Loucy (cell line): ENCODE results near the gene TGFBI.

Source experiments
- H2AFZ ChIP-seq: fragments of 200-600 bp; sonication (generic); 2 replicates; pipeline ENCODE4 v1.6.0; 2016; ENCODE audit warnings: antibody characterized with exemption, mild to moderate bottlenecking, low read length, moderate library complexity
- H3F3A ChIP-seq: fragments of 200-600 bp; 2 replicates; pipeline ENCODE4 v1.6.0; 2016; ENCODE audit warnings: antibody characterized with exemption, low read depth, mild to moderate bottlenecking
- H3K27me3 ChIP-seq: fragments of 200-600 bp; sonication (generic); 2 replicates; pipeline ENCODE4 v1.6.1; 2014; ENCODE audit warnings: low read length, mild to moderate bottlenecking; ENCODE audit not compliant: insufficient read depth, poor library complexity, severe bottlenecking
- H3K36me3 ChIP-seq: fragments of 200-600 bp; sonication (generic); 2 replicates; pipeline ENCODE4 v1.6.1; 2016; ENCODE audit warnings: low read length; ENCODE audit not compliant: insufficient read depth
- H3K4me1 ChIP-seq: fragments of 200-600 bp; sonication (generic); 2 replicates; pipeline ENCODE4 v1.5.1; 2014; ENCODE audit warnings: low read length, mild to moderate bottlenecking; ENCODE audit not compliant: insufficient read depth, poor library complexity, severe bottlenecking
- H3K4me2 ChIP-seq: fragments of 200-600 bp; sonication (generic); 2 replicates; pipeline ENCODE4 v1.6.0; 2014; ENCODE audit warnings: antibody characterized with exemption, low read length, low read depth, mild to moderate bottlenecking; ENCODE audit not compliant: poor library complexity, severe bottlenecking
- H3K4me3 ChIP-seq: fragments of 200-600 bp; sonication (generic); 2 replicates; pipeline ENCODE4 v1.5.1; 2014; ENCODE audit warnings: low read length, mild to moderate bottlenecking, mixed read lengths; ENCODE audit not compliant: poor library complexity, severe bottlenecking
- H3K79me2 ChIP-seq: fragments of 200-600 bp; sonication (generic); 2 replicates; pipeline ENCODE4 v1.6.1; 2014; ENCODE audit warnings: low read length; ENCODE audit not compliant: insufficient read depth
- H3K9ac ChIP-seq: fragments of 200-600 bp; sonication (generic); 2 replicates; pipeline ENCODE4 v1.6.0; 2014; ENCODE audit warnings: mild to moderate bottlenecking, low read depth, low read length, moderate library complexity; ENCODE audit not compliant: poor library complexity, severe bottlenecking
- H3K9me2 ChIP-seq: fragments of 200-600 bp; sonication (generic); replicated peaks from 2 replicates; pipeline ENCODE4 v1.6.1; 2016; ENCODE audit warnings: low read depth, low read length, mixed read lengths
- H3K9me3 ChIP-seq: fragments of 200-600 bp; sonication (generic); 2 replicates; pipeline ENCODE4 v1.6.1; 2014; ENCODE audit warnings: mild to moderate bottlenecking, antibody characterized with exemption, low read length, low read depth; ENCODE audit not compliant: insufficient read depth
- H4K20me1 ChIP-seq: fragments of 200-600 bp; sonication (generic); 2 replicates; pipeline ENCODE4 v1.6.0; 2014; ENCODE audit warnings: antibody characterized with exemption, low read length, mild to moderate bottlenecking; ENCODE audit not compliant: insufficient read depth, poor library complexity, severe bottlenecking
- EZH2phosphoT487 ChIP-seq: fragments of 200-600 bp; IDR thresholded peaks from 2 replicates; pipeline ENCODE4 v1.6.1; 2018; ENCODE audit warnings: antibody characterized with exemption, mild to moderate bottlenecking, moderate library complexity, borderline replicate concordance
- TF ChIP-seq, protein P1 (sequence below): fragments of 200-600 bp; sonication (generic); conservative IDR thresholded peaks from 2 replicates; pipeline ENCODE4 v1.5.1; 2014; ENCODE audit warnings: mild to moderate bottlenecking, antibody characterized with exemption, low read length

TGFBI gene

DNA sequence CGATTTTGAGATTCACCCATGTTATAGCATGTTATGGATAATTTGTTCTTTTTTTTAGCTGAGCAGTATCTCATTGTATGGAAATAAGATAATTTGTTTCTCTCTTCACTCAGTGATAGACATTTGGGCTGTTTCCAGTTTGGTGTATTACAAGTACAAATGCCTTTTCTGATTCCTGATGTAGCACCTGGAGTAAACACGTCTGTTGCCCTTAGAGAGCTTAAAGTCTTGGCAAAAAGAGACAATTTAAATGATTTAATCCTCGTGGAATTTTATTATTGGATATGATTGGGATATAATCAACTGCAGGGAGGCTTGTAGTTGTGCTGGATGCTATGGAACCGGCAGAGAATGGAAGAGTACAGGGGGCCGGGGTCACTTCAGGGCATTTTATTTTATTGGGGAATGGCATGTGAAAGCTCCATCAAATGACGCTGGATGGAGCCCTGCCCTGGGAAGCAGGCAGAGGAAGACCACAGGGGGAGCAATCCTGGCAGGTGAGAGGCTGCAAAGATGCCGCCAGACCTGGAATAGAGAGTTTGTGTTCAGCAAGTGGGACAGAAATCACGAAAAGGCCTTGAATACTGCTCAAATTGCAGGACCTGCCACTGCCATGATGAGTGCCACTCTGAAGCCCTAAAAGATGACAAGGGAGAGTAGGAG lies 31.0 kb upstream of the TGFBI start:
- no peaks in the 10 kb centered on the region for H3K4me1 ChIP-seq
- no peak overlapping the region for H3K9ac ChIP-seq
- peaks cover 7% of the 10 kb centered on the region for H3K27me3 ChIP-seq
- no peaks in the 10 kb centered on the region for H3K9me2 ChIP-seq
- H4K20me1 ChIP-seq, result no peaks in the 10 kb centered on the region
- no peaks in the 10 kb centered on the region for H3K36me3 ChIP-seq
- no peaks in the 10 kb centered on the region for H3F3A ChIP-seq
- no peak overlapping the region for H3K4me2 ChIP-seq
- H3K4me3 ChIP-seq, result no peak overlapping the region
- H3K79me2 ChIP-seq, result no peaks in the 10 kb centered on the region
- no peaks in the 10 kb centered on the region for H3K9me3 ChIP-seq
- TF ChIP-seq, protein P1, sequence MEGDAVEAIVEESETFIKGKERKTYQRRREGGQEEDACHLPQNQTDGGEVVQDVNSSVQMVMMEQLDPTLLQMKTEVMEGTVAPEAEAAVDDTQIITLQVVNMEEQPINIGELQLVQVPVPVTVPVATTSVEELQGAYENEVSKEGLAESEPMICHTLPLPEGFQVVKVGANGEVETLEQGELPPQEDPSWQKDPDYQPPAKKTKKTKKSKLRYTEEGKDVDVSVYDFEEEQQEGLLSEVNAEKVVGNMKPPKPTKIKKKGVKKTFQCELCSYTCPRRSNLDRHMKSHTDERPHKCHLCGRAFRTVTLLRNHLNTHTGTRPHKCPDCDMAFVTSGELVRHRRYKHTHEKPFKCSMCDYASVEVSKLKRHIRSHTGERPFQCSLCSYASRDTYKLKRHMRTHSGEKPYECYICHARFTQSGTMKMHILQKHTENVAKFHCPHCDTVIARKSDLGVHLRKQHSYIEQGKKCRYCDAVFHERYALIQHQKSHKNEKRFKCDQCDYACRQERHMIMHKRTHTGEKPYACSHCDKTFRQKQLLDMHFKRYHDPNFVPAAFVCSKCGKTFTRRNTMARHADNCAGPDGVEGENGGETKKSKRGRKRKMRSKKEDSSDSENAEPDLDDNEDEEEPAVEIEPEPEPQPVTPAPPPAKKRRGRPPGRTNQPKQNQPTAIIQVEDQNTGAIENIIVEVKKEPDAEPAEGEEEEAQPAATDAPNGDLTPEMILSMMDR, result no peak
- TF ChIP-seq EZH2phosphoT487, result no peak
- H2AFZ ChIP-seq, result no peak overlapping the region

- Histone ChIP-seq H4K20me1 (no peaks in the 10 kb centered on the region), H2AFZ (no peak overlapping the region), H3K9me3 (no peaks in the 10 kb centered on the region), H3K9me2 (no peaks in the 10 kb centered on the region), H3K79me2 (no peaks in the 10 kb centered on the region), H3K4me1 (no peaks in the 10 kb centered on the region), H3K9ac (no peak overlapping the region), H3K4me3 (no peak overlapping the region), H3F3A (no peaks in the 10 kb centered on the region), H3K4me2 (no peak overlapping the region), H3K27me3 (peaks cover 7% of the 10 kb centered on the region), H3K36me3 (no peaks in the 10 kb centered on the region)
- TF ChIP-seq, protein P1, result no peak
- TF ChIP-seq EZH2phosphoT487, result no peak
Measured at GRCh38 chr5:135998889-135999288, 29.9 kb upstream of the TGFBI start.

DNA sequence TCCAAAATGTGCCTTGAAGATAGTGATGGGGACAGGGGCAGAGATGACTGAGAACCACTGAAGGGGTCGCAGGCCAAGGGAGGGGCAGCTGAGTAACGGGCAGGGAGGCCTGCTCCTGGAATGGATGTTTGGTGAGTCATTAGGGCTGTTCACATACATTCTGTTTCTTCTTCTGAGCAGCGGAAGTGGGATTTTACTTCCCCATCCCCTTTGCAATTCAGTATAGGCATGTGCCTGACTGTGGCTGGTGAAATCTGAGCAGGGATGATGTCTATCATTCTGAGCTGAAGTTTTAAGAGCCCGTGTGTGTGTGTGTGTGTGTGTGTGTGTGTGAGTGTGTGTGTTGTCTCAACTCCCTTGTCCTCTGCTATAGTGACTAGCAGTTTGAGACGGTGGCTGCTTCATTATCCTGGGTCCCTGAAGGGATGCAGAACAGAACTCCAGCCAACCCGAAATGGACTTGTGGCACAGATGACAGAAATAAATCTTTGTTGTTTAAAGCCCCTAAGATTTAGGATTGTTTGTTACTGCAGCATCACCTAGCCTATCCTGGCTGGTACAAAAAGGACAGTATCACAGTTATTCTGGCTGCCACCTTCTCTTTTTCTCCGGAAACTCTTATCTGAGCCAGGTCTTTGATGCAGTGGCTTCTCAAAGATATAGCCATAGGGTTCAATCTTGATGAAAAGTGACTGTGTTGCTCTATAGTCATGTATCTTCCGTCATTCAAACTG lies 29.2 kb upstream of the TGFBI start:
- Histone ChIP-seq H3K4me2 (no peak overlapping the region), H3F3A (no peaks in the 10 kb centered on the region), H3K9me2 (no peaks in the 10 kb centered on the region), H3K4me3 (no peak overlapping the region), H3K9me3 (no peaks in the 10 kb centered on the region), H3K9ac (no peak overlapping the region), H2AFZ (no peak overlapping the region), H3K79me2 (no peaks in the 10 kb centered on the region), H3K4me1 (no peaks in the 10 kb centered on the region), H3K27me3 (peaks cover 7% of the 10 kb centered on the region), H3K36me3 (no peaks in the 10 kb centered on the region), H4K20me1 (no peaks in the 10 kb centered on the region)
- TF ChIP-seq, protein P1, result no peak
- no peak for TF ChIP-seq EZH2phosphoT487
